Measurements from ENCODE around the gene TMPRSS11F.

TMPRSS11F gene

DNA sequence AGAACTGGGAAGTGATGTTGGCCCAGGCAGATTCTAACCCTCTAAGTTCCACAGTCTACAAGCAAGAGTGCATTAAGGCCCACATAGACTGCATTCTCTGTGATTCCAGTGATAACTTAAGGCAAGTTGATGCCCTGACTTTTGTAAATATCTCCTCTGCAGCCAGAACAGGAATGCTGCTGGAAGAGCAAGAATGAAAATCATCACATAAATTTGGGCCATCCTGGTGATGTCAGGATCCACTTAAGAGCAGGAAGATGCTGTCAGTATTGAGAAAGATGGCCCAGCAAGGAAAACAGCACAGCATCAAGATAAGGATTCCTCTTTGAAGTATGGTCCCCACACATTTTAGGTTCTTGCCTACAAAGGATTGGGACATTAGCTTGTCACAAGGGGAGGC, 52.4 kb downstream of the TMPRSS11F start:
- DNase-seq: no peak

DNA sequence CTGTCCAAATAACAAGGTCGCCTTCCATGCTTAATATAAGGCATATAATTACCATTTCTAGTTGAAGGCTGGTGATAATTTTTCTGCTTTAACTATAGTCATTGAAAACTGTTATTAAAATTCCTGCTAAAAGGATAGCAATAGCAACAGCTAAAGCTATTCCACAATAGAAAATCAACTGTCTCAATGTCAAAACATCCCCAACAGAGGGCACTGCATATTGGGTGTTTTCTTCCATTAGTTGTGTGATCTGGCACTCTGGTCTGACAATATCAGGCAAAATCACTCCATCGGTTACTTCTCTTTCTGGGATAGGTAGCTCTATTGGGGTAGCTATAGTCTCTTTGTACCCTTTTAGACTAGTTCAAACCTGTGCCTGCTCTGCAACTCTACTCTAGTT, 53.5 kb downstream of the TMPRSS11F start:
- DNase-seq: no peak

DNA sequence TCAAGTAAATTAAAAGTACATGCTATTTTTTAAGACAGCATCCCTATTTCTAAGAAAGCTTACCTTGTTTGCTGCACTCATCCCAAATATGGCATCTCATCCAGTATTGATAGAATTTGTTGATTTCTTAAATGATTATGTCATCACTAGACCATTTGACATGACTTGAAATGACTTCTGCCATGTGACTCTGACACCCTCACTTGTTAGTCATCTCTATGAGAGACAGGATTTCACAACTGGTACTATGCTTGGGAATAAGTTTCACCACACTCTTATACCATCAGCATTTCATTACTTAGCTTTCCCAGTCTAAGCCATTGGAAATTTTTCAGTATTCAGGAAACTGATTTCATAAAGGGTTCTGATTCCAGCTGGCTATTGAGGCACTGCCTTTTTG, 55.3 kb downstream of the TMPRSS11F start:
- no peak for DNase-seq

DNA sequence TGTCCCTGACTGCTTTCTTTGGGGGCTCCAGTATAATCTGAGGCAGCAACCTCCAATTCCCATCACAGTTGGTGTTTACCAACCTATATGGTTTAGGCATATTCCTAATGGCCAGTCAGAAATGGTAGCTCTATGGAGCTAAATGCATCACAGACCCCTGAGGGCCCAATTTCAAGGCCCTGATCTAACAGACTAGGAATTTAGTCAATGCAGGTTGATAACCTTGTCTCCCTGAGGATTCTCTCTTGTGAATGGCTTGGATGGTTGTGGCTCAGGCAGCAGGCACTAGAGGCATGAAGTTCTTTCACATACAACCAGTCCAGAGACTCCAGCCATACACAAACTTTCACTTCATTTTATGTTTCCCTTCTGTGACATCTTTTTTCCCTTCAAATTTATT, 59.4 kb downstream of the TMPRSS11F start:
- DNase-seq: no peak

DNA sequence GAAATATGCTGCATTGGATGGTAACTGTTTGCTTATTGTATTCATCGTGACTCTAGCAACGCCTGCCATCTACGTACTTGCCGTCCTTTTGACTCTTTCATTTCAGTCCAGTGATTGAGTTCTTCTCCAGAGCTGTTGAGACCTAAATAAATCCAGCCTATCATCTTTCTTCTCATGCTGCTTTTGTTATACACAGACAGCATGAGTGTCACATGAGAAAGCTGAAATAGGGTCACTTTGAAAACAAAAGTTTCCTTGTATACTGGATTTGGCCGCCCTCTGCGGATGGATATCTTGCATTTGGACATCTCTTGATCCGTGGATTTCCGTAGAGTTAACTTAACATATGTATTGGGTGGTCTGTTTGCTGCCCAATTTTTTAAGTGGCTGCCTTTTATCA, 67.2 kb downstream of the TMPRSS11F start:
- no peak for DNase-seq

DNA sequence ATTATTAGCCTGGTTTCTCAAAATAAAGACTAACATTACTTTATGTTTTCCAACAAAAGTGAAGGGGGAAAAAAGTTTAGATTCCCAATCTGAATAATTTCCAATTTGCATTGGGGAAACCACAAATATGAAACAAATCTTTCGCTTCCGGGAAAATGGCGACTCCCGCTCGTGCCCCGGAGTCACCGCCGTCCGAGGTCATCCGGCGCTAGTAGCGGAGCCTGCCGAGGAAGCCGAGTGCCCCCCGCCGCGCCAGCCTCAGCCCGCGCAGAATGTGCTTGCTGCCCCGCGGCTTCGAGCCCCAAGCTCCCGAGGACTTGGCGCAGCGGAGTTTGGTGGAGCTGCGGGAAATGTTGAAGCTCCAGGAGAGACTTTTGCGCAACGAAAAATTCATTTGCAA, 91.4 kb downstream of the TMPRSS11F start:
- no peak for DNase-seq

DNA sequence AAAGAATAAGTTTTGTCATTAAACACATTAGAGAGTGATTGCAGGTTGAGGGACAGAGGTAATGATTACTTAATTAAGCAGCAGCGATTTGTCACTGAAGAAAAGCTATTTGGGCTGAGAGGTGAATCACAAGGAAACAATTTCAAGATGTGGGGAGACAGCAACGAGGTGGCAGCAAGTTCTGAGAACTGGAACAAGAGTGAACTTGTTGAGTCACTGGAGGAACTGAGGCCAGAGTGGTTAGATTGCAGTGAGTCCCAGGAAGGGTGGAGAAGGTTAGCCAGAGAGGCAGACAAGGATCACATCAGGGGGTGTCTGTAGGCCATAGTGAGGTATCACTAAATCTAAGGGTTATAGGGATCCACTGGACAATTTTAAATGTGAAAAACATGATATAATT, 108.5 kb downstream of the TMPRSS11F start:
- no peak for DNase-seq

DNA sequence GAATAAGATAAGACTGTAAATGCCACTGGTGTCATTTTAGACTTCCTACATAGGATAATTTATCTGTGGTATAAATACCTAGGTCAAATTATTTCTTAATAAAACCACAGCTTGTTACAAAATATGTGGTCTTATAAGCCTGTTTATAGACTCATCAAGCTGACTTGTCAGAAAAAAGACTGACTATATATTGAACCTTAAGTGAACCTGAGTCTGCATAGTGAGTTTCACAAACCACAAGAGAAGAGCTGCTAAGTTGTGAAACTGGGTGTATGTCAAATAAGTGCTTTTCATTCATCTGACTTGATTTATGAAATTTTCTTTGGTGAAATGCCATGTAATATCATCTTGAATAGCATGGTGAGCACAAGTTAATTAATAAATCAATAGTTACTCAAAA, 118.0 kb downstream of the TMPRSS11F start:
- no peak for DNase-seq
